AML-193 (cell line): ENCODE measurements around the gene ZNF783.

Source experiments
- DNase-seq, 2 experiments: peaks; one replicate each; lab custom pipeline; 2025; lab: John Stamatoyannopoulos, UW

ZNF783 gene

DNA sequence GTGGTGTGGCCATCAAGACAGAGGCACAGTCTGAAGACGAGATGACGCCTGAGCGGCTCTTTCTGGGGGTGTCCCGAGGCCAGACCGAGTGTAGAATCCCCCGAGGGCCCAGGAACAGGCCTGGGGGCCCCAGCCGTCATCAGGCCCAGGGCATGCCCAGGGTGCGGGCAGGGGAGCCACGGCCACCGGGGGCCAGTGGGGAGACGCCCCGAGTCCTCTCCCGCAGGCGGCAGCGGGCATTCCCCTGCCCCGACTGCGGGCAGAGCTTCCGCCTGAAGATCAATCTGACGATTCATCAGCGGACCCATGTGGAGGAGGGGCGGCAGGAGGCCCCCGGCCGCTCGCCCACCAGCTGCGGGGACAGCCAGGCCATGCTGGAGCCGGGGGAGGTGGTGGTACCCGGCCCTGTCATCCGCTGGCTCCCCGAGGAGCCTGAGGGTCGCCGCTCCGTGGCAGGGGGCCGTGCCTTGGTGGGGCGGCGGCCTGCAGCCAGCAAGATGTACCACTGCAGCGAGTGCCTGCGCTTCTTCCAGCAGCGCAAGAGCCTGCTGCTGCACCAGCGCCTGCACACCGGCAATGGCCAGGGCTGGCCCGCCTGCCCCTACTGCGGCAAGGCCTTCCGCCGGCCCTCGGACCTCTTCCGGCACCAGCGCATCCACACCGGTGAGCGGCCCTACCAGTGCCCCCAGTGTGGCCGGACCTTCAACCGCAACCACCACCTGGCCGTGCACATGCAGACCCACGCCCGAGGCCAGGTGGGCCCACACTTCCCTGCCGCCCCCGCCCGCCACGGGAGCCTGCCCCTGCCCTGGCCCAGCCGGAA lies 19.7 kb downstream of the ZNF783 start:
- no peak for DNase-seq

DNA sequence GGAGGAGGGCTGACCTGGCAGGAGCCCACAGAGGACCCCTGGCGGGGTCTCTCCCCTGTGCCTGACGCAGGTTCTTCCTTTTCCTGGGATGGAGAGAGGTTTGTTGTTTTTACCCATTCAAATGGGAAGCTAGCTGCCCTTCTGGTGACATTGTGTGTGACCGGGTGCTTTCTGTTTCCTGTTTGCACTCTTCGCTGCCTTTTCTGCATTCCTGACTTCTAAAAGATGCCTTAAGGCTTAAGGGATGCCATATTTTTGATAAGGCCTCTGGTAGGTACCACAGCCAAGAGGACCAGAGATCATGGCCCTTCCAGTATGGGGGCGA lies 20.3 kb downstream of the ZNF783 start:
- DNase-seq: no peak

DNA sequence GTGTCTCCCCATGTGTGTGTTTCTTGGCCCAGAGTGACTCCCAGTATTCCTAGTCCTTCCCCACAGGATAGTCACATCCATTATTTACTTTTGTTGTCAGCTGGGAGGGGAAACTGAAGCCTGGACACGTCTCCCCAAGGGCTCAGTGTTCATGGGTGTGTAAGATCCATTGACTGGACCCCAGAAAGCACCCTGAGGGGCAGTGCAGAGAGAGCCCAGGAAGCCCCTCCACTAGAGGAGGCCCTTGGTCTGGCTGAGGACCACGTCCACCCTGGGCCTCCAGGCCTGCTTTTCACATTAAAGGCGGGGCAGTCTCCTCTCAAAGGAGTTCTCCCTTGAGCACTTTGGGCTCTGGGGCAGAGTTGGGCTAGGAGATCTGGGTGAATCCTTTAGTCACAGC lies 21.3 kb downstream of the ZNF783 start:
- DNase-seq: no peak

DNA sequence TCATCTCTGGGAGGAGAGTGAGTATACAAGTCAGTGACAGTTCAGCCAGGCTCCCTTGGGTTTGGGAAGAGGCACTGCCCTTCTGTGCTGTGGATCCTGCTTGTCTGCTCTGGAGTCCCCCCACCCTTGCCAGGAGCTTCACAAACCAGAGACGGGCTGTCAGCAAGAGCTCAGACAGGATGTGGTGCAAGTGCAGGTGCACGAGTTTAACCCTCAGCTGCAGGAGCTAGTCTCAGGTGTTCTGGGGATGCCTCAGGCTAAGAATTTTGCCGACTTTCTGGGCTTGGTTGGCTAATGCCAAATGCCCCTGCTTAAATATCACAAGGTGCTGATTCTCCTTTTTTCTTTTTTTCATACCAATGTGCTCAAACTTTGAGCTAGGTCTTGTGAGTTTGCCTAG lies 22.3 kb downstream of the ZNF783 start:
- DNase-seq: no peak

DNA sequence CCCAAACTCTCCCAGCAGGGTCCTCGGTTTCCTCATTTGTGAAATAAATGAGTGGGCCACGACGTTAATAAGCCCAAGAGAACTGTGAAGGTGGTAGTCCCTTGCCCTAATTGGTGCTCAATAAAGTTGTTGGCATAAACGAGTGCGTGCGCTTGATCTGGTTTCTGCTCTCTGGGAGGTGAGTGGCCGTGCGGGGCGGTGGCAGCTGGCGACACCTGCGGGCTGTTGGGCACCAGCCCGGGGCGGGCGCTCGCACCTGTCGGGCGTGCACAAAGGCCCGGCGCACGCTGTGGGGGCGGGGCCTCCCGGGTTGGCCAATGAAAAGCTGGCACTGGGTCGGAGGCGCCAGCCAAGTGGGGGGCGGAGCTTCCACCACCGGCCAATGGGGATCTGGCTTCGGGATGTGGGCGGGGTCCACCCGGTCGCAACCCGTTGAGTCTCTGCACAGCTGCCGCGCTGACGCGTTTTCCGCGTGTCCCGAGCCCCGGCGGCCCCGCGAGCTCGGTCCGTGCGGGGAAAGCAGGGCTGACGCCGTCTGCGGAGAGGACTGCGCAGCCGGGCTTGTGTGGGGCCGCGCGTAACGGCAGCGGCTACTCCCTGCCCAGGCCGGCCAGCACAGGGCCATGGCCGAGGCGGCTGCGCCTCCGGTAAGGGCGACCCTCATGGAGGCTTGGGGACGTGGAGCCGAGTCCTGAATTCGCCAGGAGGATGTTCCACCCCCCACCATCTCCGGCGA lies 23.0 kb downstream of the ZNF783 start:
- peak; percentile 34 to 49 for DNase-seq

DNA sequence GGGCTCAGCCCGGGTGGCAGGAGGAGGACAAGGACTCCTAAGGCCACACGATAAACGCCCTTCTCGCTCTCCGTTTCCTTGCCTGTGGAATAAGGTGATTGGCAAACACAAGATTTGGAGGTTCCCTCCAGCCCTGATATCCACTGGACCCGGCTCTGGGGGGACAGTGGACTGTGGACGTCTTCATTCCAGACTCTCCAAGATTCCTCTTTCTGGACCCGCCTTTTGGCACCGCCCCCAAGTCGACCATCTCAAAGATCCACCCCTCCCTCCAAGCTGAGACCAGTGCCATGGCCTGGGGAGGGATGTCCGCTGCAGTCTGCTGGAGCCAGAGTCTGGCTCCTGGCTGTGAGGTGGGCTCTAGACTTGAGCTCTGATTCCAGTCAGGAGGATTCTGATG lies 23.6 kb downstream of the ZNF783 start:
- no peak for DNase-seq

DNA sequence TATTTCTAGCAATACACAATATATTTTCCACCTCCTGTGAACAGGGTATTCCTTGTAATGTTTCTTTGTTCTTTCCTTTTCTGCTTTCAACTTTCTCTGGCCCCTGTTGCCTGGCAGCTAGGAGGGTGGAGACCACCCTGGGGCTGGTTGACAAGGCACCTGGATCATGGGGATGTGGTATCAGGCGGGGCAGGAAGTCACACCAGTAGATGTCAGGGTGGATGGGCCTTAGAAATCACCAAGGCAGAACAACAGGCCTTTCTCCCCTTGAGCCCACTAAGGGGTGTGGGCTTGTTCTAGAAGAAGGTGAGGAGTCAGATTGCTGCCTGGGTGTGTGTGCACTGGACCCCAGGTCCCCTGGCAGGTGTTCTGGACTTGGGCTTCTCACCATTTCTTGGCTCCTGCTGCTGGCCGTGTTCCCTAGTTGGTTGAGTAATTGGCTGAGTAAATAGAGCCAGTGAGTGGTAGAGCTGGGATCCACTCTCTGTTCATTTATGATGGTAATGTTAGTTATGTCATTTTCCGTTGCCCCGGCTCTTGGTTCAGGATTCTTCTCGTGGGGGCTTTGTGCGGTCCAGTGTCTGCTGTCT lies 24.9 kb downstream of the ZNF783 start:
- no peak for DNase-seq

DNA sequence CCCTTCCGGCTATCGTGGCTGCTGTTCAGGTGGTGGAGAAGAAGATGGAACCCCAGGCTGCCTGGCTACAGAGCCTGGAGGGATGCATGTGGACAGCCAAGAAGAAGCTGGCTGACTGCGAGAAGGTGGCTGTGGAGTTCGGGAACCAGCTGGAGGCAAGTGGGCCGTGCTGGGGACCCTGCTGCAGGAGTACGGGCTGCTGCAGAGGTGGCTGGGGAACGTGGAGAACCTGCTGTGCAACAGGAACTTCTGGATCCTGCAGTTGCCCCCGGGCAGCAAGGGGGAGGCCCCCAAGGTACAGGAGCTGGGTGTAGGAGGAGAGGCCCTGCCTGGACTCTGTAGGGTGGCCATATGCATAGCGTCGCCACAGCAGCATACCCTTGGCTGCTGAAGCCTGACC lies 25.6 kb downstream of the ZNF783 start:
- DNase-seq: no peak

DNA sequence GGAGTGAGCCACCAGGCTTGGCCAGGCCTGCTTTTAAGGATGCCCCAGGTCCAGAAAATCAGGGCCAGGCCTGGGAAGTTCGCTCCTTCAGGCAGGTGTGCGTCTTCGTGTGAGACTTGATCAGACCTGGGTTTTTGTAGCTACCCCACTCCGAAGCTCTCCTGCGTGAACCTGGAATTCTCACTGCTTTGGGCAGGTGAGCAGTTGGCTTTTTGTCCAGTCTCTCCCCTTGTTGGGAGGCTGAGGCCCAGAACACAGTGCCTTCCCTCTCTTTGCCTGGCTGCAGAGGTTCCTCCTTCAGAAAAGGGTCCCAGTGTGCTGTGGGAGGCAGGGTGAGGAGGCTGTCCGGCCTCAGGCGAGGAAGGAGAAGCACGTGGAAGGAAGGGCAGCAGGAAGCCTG lies 27.3 kb downstream of the ZNF783 start:
- no peak for DNase-seq

DNA sequence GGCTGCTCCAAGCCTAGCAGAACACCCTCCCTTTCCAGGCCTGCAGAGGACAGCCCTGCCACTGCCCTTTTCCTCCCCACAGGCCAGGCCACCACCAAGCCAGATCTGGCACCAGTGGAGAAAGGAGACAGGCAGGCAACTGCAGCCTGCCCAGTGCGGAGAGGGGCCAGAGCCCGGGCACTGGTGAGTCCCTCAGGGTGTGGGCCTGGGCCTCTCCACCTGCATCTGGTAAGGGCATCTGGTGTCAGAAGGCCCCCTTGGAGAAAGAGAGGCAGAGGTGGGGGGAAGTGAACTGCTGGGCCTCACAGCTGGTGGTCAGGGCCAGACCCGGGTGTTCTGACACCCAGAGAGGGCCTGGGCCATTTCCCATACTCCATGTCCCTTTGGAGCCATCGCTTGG lies 27.9 kb downstream of the ZNF783 start:
- no peak for DNase-seq

DNA sequence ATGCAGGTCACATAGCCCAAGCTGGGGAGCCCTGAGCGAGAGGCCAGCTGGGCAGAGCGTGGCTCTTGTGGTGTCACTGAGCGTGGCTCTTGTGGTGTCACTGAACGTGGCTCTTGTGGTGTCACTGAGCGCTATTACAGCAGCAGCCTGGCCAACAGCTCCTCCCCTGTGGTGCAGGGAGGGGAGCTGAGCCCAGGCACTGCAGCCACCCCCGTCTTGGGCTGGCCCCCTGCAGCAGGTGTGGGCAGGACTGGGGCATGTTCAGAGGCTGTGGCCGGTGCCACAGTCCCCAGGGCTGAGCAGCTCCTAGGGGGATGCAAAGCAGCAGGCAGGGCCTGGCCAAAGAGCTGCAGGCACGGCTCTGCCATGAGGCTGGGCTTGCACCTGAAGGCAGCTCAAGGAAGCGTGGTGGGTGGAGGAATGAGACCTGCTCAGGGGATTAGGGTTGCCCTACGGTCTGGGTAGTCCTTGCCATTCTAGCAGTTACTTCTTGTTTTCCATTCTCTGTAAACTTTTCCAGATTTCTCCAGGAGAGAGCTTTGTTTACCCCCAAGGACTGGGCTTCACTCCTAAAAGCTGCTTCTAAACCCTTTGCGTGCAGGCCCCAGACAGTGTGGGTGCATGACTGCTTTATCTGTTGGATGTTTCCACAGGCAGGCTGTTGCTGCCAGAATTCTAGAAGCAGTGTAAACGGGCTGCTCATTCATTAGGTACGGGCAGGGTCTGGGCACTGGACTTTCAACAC lies 29.2 kb downstream of the ZNF783 start:
- no peak for DNase-seq

DNA sequence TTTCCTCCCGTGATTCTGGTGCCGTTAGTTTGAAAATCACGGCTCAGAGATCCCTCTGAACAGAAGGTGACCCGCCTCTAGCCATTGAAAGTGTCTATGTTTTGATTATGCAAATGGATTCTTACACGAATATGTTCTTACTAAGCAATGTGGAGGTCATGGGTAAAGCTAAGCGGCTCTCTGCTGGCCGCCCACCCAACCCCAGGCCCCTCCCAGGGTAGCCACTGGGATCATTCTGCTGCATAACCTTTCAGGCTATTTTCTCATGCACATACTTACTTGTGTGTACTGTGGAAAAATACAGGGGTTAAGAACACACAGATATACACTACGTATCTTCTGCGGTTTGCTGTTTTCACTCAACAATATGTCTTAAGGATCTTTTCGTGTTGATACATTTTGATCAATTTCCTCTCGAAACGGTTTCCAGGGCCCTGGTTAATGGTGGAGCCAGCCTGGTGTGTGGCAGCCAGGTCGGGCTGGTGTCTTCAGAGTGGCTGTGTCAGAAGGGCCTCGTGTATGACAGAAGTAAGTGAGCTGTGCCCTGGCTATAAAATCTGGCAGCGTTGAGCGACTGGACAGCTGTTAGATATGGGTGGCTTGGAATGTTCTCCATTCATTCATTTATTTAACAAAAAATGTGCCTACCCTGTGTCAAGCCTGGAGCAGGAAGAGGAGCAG lies 29.9 kb downstream of the ZNF783 start:
- no peak for DNase-seq

DNA sequence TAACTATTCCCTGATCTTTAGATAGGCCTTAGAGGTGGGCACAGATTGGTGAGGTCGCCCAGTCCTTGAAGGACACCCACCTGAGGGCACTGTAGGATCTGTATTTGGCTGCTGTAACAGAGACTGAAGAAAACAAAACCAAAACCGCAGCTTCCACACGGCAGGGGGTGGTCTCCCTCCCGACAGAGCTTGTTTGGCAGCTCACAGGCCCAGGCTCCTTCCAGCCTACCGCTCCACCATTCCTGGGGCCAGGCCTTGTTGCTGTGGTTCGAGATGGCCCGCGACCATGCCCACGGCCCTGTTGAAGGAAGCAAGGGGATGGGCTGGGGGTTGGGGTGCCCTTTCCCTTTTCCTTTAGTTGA lies 30.4 kb downstream of the ZNF783 start:
- no peak for DNase-seq

DNA sequence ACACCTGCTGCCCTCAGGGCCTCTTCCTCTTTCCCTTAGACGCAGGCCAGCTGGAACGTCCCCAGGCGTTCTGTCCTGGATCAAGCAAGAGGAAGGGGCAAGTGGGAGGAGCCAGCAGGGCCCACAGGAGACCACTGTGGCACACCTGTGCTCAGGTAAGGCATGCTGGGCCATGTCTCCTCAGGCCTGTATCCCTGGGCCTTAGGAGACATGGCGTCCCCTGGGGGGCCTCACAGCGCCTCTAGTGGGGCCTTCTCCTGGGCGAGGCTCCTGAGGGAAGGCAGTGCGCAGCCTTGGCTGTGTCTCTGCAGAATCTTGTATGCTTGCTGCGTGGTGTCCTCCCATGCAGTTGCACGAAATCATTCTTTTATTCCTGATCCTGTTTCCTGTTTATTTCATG lies 31.3 kb downstream of the ZNF783 start:
- DNase-seq: no peak

DNA sequence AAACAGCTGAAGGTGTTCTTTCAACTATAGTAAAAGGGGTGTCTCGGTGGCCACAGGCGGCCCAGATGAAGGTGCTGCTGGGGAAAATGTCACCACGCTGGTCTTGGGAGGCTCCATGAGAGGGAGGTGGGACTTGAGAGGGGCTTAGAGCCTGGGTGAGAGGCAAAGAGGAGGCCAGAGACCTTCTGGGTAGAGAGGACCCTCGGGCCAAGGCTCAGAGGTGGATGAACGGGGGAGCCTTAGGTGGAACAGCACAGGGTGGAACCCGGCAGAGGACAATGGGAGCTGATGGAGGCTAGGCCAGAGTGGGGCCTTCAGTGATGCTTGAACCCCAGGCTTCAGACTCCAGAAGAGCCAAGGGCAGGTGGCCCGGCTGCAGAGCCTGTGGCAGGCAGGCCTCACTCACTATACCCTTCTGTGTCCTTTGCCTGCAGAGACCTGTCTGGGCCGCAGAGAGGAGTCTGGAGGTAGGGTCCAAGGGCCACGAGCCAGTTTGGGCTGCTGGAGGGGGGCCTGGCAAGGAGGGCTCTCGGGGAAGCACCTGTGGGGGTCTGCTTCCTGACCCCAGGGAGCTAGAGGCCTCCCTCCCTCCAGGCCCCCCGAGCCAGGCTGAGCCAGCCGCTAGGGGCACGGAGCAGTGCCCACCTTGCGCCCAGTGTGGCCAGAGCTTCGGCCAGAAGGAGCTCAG lies 32.1 kb downstream of the ZNF783 start:
- no peak for DNase-seq

DNA sequence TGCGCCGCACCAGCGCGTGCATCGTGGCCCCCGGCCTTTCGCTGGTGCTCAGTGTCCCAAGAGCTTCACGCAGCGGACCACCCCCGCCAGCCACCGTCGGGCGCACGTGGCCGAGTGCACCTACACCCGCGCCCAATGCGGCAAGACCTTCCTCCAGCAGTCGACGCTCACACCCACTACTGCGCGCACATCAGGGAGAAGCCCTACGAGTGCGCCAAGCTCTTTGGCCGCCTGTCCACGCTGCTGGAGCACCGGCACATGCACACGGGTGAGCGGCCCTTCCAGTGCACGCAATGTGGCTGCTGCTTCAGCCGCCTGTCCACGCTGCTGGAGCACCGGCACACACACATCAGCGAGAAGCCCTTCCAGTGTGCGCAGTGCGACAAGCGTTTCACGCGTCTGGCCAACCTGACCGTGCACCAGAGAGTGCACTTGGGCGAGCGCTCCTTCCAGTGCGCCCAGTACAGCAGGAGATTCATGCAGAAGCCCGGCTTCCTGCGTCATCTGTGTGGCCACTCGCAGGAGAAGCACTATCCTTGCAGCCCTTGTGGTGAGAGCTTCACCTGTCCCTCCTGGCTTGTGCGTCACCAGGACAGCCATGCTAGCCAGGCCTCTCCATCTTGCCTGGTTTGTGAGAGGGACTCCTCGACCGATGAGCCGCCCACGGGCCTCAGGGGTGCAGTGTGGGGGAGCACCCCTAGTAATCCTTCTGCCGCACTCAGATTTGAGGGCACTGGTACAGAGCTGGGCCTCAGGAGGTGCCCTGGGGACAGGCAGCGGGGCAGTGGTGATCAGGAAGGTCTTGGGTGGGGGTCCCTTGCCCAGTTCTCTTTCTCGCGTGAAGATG lies 32.9 kb downstream of the ZNF783 start:
- DNase-seq: no peak

DNA sequence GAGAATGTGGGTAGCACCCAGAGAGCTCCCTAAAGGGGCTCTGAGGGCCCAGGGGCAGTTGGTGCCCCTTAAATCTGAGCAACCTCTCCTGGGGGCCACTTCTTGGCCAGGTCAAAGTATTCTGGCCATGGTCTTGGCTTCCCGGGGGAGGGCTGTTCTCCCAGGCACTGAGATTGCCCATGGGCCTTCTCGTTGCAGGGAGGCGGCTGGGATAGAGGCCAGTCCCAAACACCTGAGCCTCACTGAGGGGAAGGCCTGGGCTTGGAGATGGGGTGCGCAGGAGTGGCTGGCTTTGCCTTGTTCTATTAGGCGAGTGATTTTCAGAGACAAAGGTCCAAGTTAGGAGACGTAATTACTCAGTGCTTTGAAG lies 33.5 kb downstream of the ZNF783 start:
- DNase-seq: no peak

DNA sequence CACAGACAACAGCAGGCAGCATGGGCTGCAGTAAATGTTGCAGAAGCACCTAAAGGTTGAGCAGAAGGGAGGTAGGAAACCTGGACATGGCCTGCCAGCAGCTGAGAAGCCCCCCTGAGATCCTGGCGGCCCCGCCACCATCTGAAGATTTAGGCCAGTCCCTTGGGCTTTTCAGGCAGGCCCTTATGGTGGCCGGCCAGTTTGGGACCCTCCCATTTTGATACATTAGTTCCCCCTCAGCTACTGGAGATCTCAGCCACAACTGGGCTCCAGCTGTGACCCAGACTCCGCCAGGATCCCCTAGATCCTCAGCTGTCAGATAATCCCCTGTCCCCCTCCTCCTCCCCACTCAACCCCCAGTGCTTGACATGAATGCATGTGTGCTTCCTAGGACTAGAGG lies 34.4 kb downstream of the ZNF783 start:
- no peak for DNase-seq

DNA sequence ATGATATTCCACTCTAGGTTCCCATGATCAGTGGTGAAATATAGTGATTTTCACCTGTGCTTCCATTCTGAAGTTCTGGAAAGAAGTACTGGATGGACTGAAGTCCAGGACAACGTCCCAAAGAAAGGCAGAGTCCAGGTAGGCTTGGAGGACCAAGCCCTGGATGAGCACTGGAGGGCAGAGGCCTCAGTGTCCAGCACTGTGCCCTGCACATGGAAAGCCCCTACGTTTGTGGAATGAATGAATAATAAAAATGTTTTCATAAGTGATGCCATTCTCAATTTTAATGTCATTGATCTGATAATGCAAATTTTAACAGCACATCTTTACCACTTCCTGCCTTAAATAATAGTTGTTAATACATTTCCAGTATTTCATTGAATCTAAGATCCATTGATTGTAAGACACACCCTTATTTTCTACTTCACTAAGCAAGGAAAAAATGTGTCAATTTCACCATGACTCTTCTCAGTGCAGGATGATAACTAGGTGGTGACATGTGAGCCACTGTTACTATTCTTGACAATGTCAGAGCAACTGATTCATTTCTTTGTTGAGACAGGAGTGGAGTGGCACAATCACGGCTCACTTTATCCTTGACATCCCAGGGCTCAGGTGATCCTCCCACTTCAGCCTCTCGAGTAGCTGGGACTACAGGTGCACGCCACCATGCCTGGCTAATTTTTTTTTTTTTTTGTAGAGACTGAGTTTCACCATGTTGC lies 35.2 kb downstream of the ZNF783 start:
- no peak for DNase-seq
